ENCODE data around the gene AUTS2.

Gene AUTS2

GRCh38 chr7:69599286-69599954 lies 1.1 kb downstream of the AUTS2 start:
- DNase-seq (ENCODE audit: extremely low spot score, insufficient read length, low read depth) (no peak), FAIRE-seq (no peak)

GRCh38 chr7:69599955-69600709 lies 1.9 kb downstream of the AUTS2 start:
- DNase-seq (ENCODE audit: extremely low spot score, insufficient read length, low read depth) (no peak), FAIRE-seq (no peak)

GRCh38 chr7:69600710-69601519 lies 2.6 kb downstream of the AUTS2 start:
- no peak for FAIRE-seq

GRCh38 chr7:69602522-69602921 lies 4.2 kb downstream of the AUTS2 start:
- no peak for FAIRE-seq
- no peak for DNase-seq (ENCODE audit: extremely low spot score, insufficient read length, low read depth)

More at GRCh38 chr7:69600710-69601519, 2.6 kb downstream of the AUTS2 start:
- DNase-seq (ENCODE audit: extremely low spot score, insufficient read length, low read depth), result no peak

GRCh38 chr7:69603351-69603750 lies 5.1 kb downstream of the AUTS2 start:
- FAIRE-seq, result peak; percentile 64
- DNase-seq (ENCODE audit: extremely low spot score, insufficient read length, low read depth), result no peak

- DNase-seq (ENCODE audit: extremely low spot score, insufficient read length, low read depth) (no peak), FAIRE-seq (peak; percentile 80)
Measured at GRCh38 chr7:69603937-69604494, 5.7 kb downstream of the AUTS2 start.

- DNase-seq (ENCODE audit: extremely low spot score, insufficient read length, low read depth) (no peak), FAIRE-seq (no peak)
Measured at GRCh38 chr7:69605070-69605469, 6.8 kb downstream of the AUTS2 start.

- FAIRE-seq (no peak), DNase-seq (ENCODE audit: extremely low spot score, insufficient read length, low read depth) (no peak)
Measured at GRCh38 chr7:69605546-69605945, 7.3 kb downstream of the AUTS2 start.

- FAIRE-seq (no peak), DNase-seq (ENCODE audit: extremely low spot score, insufficient read length, low read depth) (no peak)
Measured at GRCh38 chr7:69608049-69608448, 9.8 kb downstream of the AUTS2 start.

GRCh38 chr7:69608878-69609277 lies 10.6 kb downstream of the AUTS2 start:
- FAIRE-seq, result peak; percentile 35

GRCh38 chr7:69609541-69610373 lies 11.5 kb downstream of the AUTS2 start:
- FAIRE-seq (no peak), DNase-seq (ENCODE audit: extremely low spot score, insufficient read length, low read depth) (no peak)

More at GRCh38 chr7:69608878-69609277, 10.6 kb downstream of the AUTS2 start:
- DNase-seq (ENCODE audit: extremely low spot score, insufficient read length, low read depth), result no peak

GRCh38 chr7:69610374-69611084 lies 12.3 kb downstream of the AUTS2 start:
- FAIRE-seq, result no peak
- DNase-seq (ENCODE audit: extremely low spot score, insufficient read length, low read depth), result no peak

- DNase-seq (ENCODE audit: extremely low spot score, insufficient read length, low read depth) (no peak), FAIRE-seq (no peak)
Measured at GRCh38 chr7:69612981-69613380, 14.7 kb downstream of the AUTS2 start.

- no peak for FAIRE-seq
Measured at GRCh38 chr7:69613846-69614245, 15.6 kb downstream of the AUTS2 start.

GRCh38 chr7:69615685-69616084 lies 17.4 kb downstream of the AUTS2 start:
- no peak for FAIRE-seq
- DNase-seq (ENCODE audit: extremely low spot score, insufficient read length, low read depth), result no peak

More at GRCh38 chr7:69613846-69614245, 15.6 kb downstream of the AUTS2 start:
- DNase-seq (ENCODE audit: extremely low spot score, insufficient read length, low read depth), result no peak

GRCh38 chr7:69617364-69617763 lies 19.1 kb downstream of the AUTS2 start:
- DNase-seq (ENCODE audit: extremely low spot score, insufficient read length, low read depth), result no peak
- FAIRE-seq, result no peak

- DNase-seq (ENCODE audit: extremely low spot score, insufficient read length, low read depth), result no peak
- FAIRE-seq, result no peak
Measured at GRCh38 chr7:69619054-69619453, 20.8 kb downstream of the AUTS2 start.

GRCh38 chr7:69619635-69620034 lies 21.4 kb downstream of the AUTS2 start:
- no peak for FAIRE-seq
- DNase-seq (ENCODE audit: extremely low spot score, insufficient read length, low read depth), result no peak

GRCh38 chr7:69620063-69620462 lies 21.8 kb downstream of the AUTS2 start:
- DNase-seq (ENCODE audit: extremely low spot score, insufficient read length, low read depth) (no peak), FAIRE-seq (no peak)
